Mesenchymal stem cell (in vitro differentiated cells and primary cell): ENCODE measurements around the gene SLC44A3.
A peak's percentile ranks its signal among the peaks of the same experiment; 100 is the strongest.

Source experiments
- DNase-seq: peaks from one replicate; pipeline ENCODE4 v3.0.0-alpha.2; 2013
- H2AFZ ChIP-seq: one replicate; pipeline ENCODE4 v1.6.1; 2013; ENCODE audit warnings: low read depth, mild to moderate bottlenecking, control low read depth, inconsistent platforms, low read length, moderate library complexity
- H2AK5ac ChIP-seq: 2 replicates; pipeline ENCODE4 v1.6.1; 2013; ENCODE audit warnings: low read length, moderate library complexity, mild to moderate bottlenecking, inconsistent platforms; ENCODE audit not compliant: severe bottlenecking
- H2BK120ac ChIP-seq: one replicate; pipeline ENCODE4 v1.6.1; 2013; ENCODE audit warnings: low read depth, mild to moderate bottlenecking, inconsistent platforms, low read length, moderate library complexity
- H2BK12ac ChIP-seq, 2 experiments: one replicate each; pipeline ENCODE4 v1.6.1; 2013; ENCODE audit warnings: inconsistent platforms in 2 of 2, low read length in 2 of 2, mild to moderate bottlenecking in 2 of 2, moderate library complexity in 2 of 2, control low read depth in 1 of 2
- H2BK15ac ChIP-seq: one replicate; pipeline ENCODE4 v1.6.1; 2013; ENCODE audit warnings: mild to moderate bottlenecking, low read depth, inconsistent platforms; ENCODE audit not compliant: poor library complexity, severe bottlenecking
- H2BK5ac ChIP-seq: 2 replicates; pipeline ENCODE4 v1.6.1; 2013; ENCODE audit warnings: low read depth, mild to moderate bottlenecking, low read length, control low read depth, inconsistent platforms; ENCODE audit not compliant: poor library complexity, severe bottlenecking
- H3K14ac ChIP-seq, 2 experiments: one replicate each; pipeline ENCODE4 v1.6.1; 2013; ENCODE audit warnings: inconsistent platforms in 2 of 2, low read length in 2 of 2, control low read depth in 1 of 2, mild to moderate bottlenecking in 1 of 2, moderate library complexity in 1 of 2
- H3K18ac ChIP-seq, 2 experiments: one replicate each; pipeline ENCODE4 v1.6.1; 2013; ENCODE audit warnings: inconsistent platforms in 2 of 2, low read length in 2 of 2, control low read depth in 1 of 2, low read depth in 1 of 2, mild to moderate bottlenecking in 1 of 2
- H3K23ac ChIP-seq, 2 experiments: one replicate each; pipeline ENCODE4 v1.6.1; 2013; ENCODE audit warnings: inconsistent platforms in 2 of 2, low read length in 2 of 2, mild to moderate bottlenecking in 2 of 2, moderate library complexity in 2 of 2, control low read depth in 1 of 2
- H3K27ac ChIP-seq: 2 replicates; pipeline ENCODE4 v1.5.1; 2013; ENCODE audit warnings: mild to moderate bottlenecking, moderate library complexity, low read length, control low read depth, inconsistent platforms; ENCODE audit not compliant: poor library complexity, severe bottlenecking
- H3K27me3 ChIP-seq, 2 experiments: 2 replicates each; pipeline versions ENCODE4 v1.6.1 to v1.7.0; 2013; ENCODE audit warnings: low read length in 2 of 2, mild to moderate bottlenecking in 2 of 2, moderate library complexity in 2 of 2, control low read depth in 1 of 2, inconsistent platforms in 1 of 2; ENCODE audit not compliant: control insufficient read depth in 1 of 2, insufficient read depth in 1 of 2
- H3K36me3 ChIP-seq, 2 experiments: 2 replicates each; pipeline versions ENCODE4 v1.6.1 to v1.7.0; 2013; ENCODE audit warnings: low read length in 2 of 2, control low read depth in 1 of 2, inconsistent platforms in 1 of 2, low read depth in 1 of 2, mild to moderate bottlenecking in 1 of 2; ENCODE audit not compliant: insufficient read depth in 2 of 2, control insufficient read depth in 1 of 2
- H3K4ac ChIP-seq, 2 experiments: one replicate each; pipeline ENCODE4 v1.6.1; 2013; ENCODE audit warnings: inconsistent platforms in 2 of 2, low read length in 2 of 2, mild to moderate bottlenecking in 2 of 2, moderate library complexity in 2 of 2, control low read depth in 1 of 2, low read depth in 1 of 2
- H3K4me1 ChIP-seq: 2 replicates; pipeline ENCODE4 v1.6.1; 2013; ENCODE audit warnings: low read depth, low read length, control low read depth; ENCODE audit not compliant: control insufficient read depth, insufficient read depth
- H3K4me2 ChIP-seq: 2 replicates; pipeline ENCODE4 v1.6.1; 2013; ENCODE audit warnings: low read length, mild to moderate bottlenecking, inconsistent platforms; ENCODE audit not compliant: poor library complexity, severe bottlenecking
- H3K4me3 ChIP-seq, 2 experiments: 2 replicates each; pipeline versions ENCODE4 v1.5.1 to v1.7.0; 2013; ENCODE audit warnings: low read length in 2 of 2, mild to moderate bottlenecking in 2 of 2, control low read depth in 1 of 2, low read depth in 1 of 2; ENCODE audit not compliant: insufficient read depth in 1 of 2
- H3K79me1 ChIP-seq: replicated peaks from 2 replicates; pipeline ENCODE4 v1.6.1; 2013; ENCODE audit warnings: mild to moderate bottlenecking, control low read depth, low read length, inconsistent platforms; ENCODE audit not compliant: poor library complexity, severe bottlenecking
- H3K9ac ChIP-seq: 2 replicates; pipeline ENCODE4 v1.7.0; 2013; ENCODE audit warnings: mild to moderate bottlenecking, low read length, moderate library complexity
- H3K9me3 ChIP-seq: 2 replicates; pipeline ENCODE4 v1.7.0; 2013; ENCODE audit warnings: mild to moderate bottlenecking, low read length; ENCODE audit not compliant: control insufficient read depth
- H4K8ac ChIP-seq: one replicate; pipeline ENCODE4 v1.6.1; 2013; ENCODE audit warnings: inconsistent platforms, mild to moderate bottlenecking, low read length, moderate library complexity
- H4K91ac ChIP-seq: one replicate; pipeline ENCODE4 v1.6.1; 2013; ENCODE audit warnings: mild to moderate bottlenecking, low read length, inconsistent platforms
- WGBS: methylation state at CpG from one replicate; pipeline ENCODE4 v1.1.7; 2013; ENCODE audit warnings: mixed read lengths; 5-methylcytosine and 5-hydroxymethylcytosine counted together

Gene SLC44A3

DNA sequence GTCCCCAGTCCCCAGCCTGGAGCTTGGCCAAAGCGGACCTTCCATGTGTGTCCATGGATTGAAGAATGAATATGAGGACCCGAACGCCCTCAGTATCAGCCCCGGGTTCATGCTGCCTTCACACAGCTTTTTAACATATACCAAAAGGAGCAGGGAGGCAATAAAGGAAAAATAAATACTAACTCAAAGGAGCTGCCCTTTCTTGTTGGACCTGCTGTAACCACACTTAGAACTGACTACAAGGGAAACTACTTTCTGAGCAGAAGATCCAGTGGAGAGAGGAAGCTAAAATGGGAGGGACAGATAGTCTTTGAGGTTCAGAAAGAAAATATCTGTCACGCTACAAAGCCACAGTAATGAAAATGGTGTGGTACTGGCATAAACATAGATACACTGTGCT, 58.2 kb downstream of the SLC44A3 start:
- no peaks in the 10 kb centered on the region for H3K9me3 ChIP-seq
- no peak overlapping the region for H2AFZ ChIP-seq
- H3K27me3 ChIP-seq, result no peaks in the 10 kb centered on the region
- no peak overlapping the region for H2BK12ac ChIP-seq
- no peak overlapping the region for H3K4ac ChIP-seq
- H4K91ac ChIP-seq, result no peak overlapping the region
- no peaks in the 10 kb centered on the region for H3K79me1 ChIP-seq
- no peak overlapping the region for H3K14ac ChIP-seq
- no peak overlapping the region for H4K8ac ChIP-seq
- no peak overlapping the region for H2BK5ac ChIP-seq
- DNase-seq, result no peak
- no peak overlapping the region for H2BK120ac ChIP-seq
- no peak overlapping the region for H3K4me3 ChIP-seq
- WGBS, result 100% methylated on average over 1 of the region's 5 CpGs
- H2AK5ac ChIP-seq, result no peak overlapping the region
- peaks cover 0 to 24% of the 10 kb centered on the region in 2 experiments for H3K36me3 ChIP-seq
- H3K9ac ChIP-seq, result no peak overlapping the region
- H3K23ac ChIP-seq, result no peak overlapping the region
- no peak overlapping the region for H3K4me2 ChIP-seq
- H3K18ac ChIP-seq, result no peak overlapping the region
- no peak overlapping the region for H2BK15ac ChIP-seq
- peaks cover 2% of the 10 kb centered on the region for H3K4me1 ChIP-seq
- H3K27ac ChIP-seq, result no peak overlapping the region

DNA sequence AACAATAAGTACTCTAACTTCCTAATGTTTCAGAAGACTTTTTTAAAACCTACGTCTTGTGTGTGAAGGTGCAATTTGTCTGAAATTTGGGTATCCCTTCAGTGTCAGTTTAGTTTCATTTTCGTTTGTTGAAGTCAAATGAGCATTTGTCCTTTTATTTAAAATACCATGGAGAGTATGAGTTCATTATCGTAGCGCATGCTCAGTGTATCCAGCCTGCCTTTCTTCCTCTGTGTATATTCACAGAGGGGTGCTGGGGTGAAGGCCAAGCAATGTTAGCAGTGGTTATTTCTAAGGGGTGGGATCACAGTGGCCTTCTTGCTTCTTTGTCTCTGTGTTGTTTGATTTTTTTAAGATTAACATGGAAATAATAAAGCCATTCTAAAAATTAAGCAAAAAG, 63.5 kb downstream of the SLC44A3 start:
- Histone ChIP-seq H3K9ac (peak overlapping the region; percentile 90), H3K4me2 (no peak overlapping the region), H3K14ac (no peak overlapping the region), H3K9me3 (no peaks in the 10 kb centered on the region), H4K91ac (no peak overlapping the region), H2BK5ac (no peak overlapping the region), H3K4me1 (peaks cover 4% of the 10 kb centered on the region), H2BK12ac (no peak overlapping the region), H3K36me3 (peaks cover 0 to 8% of the 10 kb centered on the region in 2 experiments), H3K4me3 (peak overlapping the region in 1 of 2 experiments; percentile 39), H3K18ac (no peak overlapping the region), H3K79me1 (peaks cover 2% of the 10 kb centered on the region), H2AFZ (no peak overlapping the region), H2AK5ac (no peak overlapping the region), H4K8ac (no peak overlapping the region), H3K27me3 (no peaks in the 10 kb centered on the region), H2BK15ac (no peak overlapping the region), H3K27ac (peak overlapping the region; percentile 82), H2BK120ac (no peak overlapping the region), H3K4ac (no peak overlapping the region), H3K23ac (no peak overlapping the region)
- peak; percentile 23 for DNase-seq
- WGBS, result 82% methylated on average over 4 of the region's 4 CpGs

DNA sequence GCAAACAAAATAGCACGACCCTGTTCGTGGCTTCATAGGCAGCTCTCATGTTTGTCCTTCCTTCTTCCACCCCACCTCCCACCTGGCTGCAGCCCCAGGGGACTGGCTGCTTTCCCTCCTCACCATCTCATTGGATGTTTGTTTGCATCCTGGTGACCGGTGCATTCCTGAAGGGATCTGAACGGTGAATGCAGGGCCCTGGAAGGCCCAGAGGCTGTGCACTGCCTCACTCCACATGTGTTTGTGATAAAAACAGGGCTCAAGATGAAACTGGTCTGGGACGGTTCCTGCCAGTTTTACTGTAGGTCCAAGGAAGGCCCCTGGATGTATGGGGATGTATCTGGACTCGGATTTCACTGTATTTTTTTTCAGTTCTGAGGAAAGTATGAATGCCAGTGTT, 63.9 kb downstream of the SLC44A3 start:
- Histone ChIP-seq H3K4me1 (peaks cover 4% of the 10 kb centered on the region), H2BK120ac (no peak overlapping the region), H2AK5ac (no peak overlapping the region), H2BK5ac (no peak overlapping the region), H4K91ac (no peak overlapping the region), H2AFZ (no peak overlapping the region), H3K4ac (peak overlapping the region in 1 of 2 experiments; percentile 6), H3K4me2 (no peak overlapping the region), H3K79me1 (peaks cover 2% of the 10 kb centered on the region), H3K36me3 (peaks cover 0 to 8% of the 10 kb centered on the region in 2 experiments), H2BK12ac (no peak overlapping the region), H3K23ac (no peak overlapping the region), H3K18ac (peak overlapping the region in 1 of 2 experiments; percentile 30), H2BK15ac (no peak overlapping the region), H3K14ac (no peak overlapping the region), H3K9me3 (no peaks in the 10 kb centered on the region), H4K8ac (peak overlapping the region; percentile 52), H3K9ac (peak overlapping the region; percentile 90), H3K27ac (peak overlapping the region; percentile 82), H3K4me3 (peak overlapping the region in 1 of 2 experiments; percentile 39), H3K27me3 (no peaks in the 10 kb centered on the region)
- WGBS, result 49% methylated on average over 6 of the region's 6 CpGs
- DNase-seq, result no peak

DNA sequence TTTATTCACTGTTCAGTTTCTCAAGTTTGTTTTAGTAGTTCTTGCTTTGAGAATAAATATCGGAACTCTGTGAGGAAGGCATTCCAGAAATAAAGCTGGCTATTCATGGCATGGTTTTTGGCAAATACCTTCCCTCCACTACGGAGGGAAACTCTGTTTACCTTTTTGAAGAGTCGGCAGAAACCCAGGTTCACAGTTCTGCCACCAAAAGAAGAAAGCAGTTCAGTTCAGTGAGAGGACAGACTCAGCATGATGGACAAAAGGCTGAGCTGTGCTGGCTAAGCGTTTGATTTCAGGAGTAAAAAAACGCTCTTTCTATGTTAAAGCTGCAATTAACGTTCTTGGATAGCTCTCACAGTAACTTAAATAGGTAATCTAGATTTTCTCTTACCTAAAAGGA, 64.3 kb downstream of the SLC44A3 start:
- DNase-seq, result no peak
- WGBS, result 82% methylated on average over 5 of the region's 6 CpGs

More for the DNA sequence above, 64.3 kb downstream of the SLC44A3 start:
- Histone ChIP-seq H2AK5ac (peak overlapping the region; percentile 97), H3K4ac (no peak overlapping the region), H2BK5ac (peak overlapping the region; percentile 67), H2BK15ac (no peak overlapping the region), H3K36me3 (peaks cover 0 to 8% of the 10 kb centered on the region in 2 experiments), H3K79me1 (peaks cover 2% of the 10 kb centered on the region), H3K4me1 (peaks cover 4% of the 10 kb centered on the region), H3K4me3 (no peak overlapping the region), H2AFZ (no peak overlapping the region), H4K8ac (no peak overlapping the region), H3K23ac (no peak overlapping the region), H2BK120ac (no peak overlapping the region), H4K91ac (no peak overlapping the region), H2BK12ac (no peak overlapping the region), H3K9me3 (no peaks in the 10 kb centered on the region), H3K9ac (peak overlapping the region; percentile 90), H3K4me2 (no peak overlapping the region), H3K27ac (peak overlapping the region; percentile 82), H3K14ac (no peak overlapping the region), H3K18ac (no peak overlapping the region), H3K27me3 (no peaks in the 10 kb centered on the region)
